ENCODE results near the gene IL12RB1. TPM values are rescaled to one million over a fixed set of nuclear protein-coding genes. Genes with fewer than 3 reads are reported as not detected.

Gene IL12RB1
- total and polyA plus RNA-seq, 10 of the 15 experiments (the other 5 are each of a cell fraction or from before 2014, with no cell fraction given) = 2.8 to 29.9 (median 17.6) TPM

- no peak for TF ChIP-seq PRDM15 (CRISPR knock-in tag; IDR thresholded peaks at IDR 0.05)
- TF ChIP-seq MYB (IDR thresholded peaks at IDR 0.05; ENCODE audit: borderline replicate concordance, low read depth, low read length) = no peak
- no peak for TF ChIP-seq SPI1 (IDR thresholded peaks at IDR 0.05; ENCODE audit: borderline replicate concordance, insufficient read depth, low read depth, low read length)
These were observed 30.8 kb downstream of the IL12RB1 start (continued) for GRCh38 chr19:18055967-18056366.

DNA sequence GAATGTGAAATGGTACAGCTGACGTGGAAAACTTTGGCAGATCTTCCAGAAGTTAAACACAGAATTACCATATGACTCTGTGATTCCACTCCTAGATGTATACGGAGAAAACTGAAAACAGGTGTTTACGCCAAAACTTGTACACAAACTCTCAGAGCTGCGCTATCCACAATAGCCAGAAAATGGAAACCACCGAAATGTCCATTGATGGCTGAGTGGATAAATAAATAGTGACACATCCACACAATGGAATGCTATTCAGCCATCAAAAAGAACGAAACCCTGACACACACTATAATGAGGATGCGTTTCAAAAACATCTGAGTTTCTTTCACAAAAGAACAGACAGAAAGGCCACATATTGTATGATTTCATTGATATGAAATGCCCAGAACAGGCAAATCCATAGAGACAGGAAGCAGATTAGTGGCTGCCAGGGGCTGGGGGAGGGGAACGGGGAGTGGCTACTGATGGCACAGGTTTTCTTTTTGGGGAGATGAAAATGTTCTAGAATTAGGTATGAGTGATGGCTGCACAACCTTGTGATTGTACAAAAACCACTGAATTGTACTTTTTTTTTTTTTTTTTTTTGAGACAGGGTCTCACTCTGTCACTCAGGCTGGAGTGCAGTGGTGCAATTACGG, 33.0 kb downstream of the IL12RB1 start:
- Histone ChIP-seq H3K4me2 (ENCODE audit: control insufficient read depth, insufficient read depth) (no peak overlapping the region), H2AFZ (ENCODE audit: control insufficient read depth, low read depth, low read length) (no peak overlapping the region), H4K20me1 (ENCODE audit: control insufficient read depth, insufficient read depth) (no peaks in the 10 kb centered on the region), H3K36me3 (ENCODE audit: control insufficient read depth in 2 of 2, insufficient read depth in 2 of 2, low read length in 1 of 2) (no peaks in the 10 kb centered on the region), H3K27me3 (replicated peaks in 1 of 2; ENCODE audit: control insufficient read depth in 2 of 2, insufficient read depth in 2 of 2, low read length in 1 of 2) (no peaks in the 10 kb centered on the region; a peak in 1 of 4 replicates), H3K27ac (ENCODE audit: control insufficient read depth, insufficient read depth) (no peak overlapping the region), H3K79me2 (ENCODE audit: control insufficient read depth, insufficient read depth, low read length) (no peaks in the 10 kb centered on the region), H3K9me3 (replicated peaks; ENCODE audit: control insufficient read depth, insufficient read depth, low read length) (no peaks in the 10 kb centered on the region), H3K9ac (ENCODE audit: control insufficient read depth, insufficient read depth, low read length) (no peak overlapping the region), H3K4me3 (no peak overlapping the region), H3K4me1 (ENCODE audit: control insufficient read depth, insufficient read depth, low read length) (peaks cover 2% of the 10 kb centered on the region; the same call in 1 of the 2 replicates)
- ATAC-seq (no peak), FAIRE-seq (no peak), DNase-seq (ENCODE audit: low read depth, low spot score) (no peak)
- 72% methylated on average over 9 of the region's 9 CpGs for WGBS (ENCODE audit: insufficient coverage, insufficient replicate concordance, low lambda C conversion rate, missing lambda C conversion rate)
- POLR2A ChIA-PET = interaction anchor here (0.7 kb wide), 1 partner anchor 8 kb away, joined by 5 read pairs; no protein-coding TSS in a partner anchor
- no TSS peak for BruUV-seq (replicated peaks)
- in situ Hi-C loops (cut with MboI) (no loop called here), intact Hi-C loops (cut with micrococcal nuclease; ENCODE audit: unreplicated experiment) (no loop called here)
- CTCF ChIA-PET = interaction anchor here (1.0 kb wide), 1 partner anchor 9 kb away, joined by 3 read pairs; no protein-coding TSS in a partner anchor
- RAD21 ChIA-PET (ENCODE audit: unreplicated experiment) = no interaction called here
- SMC1A ChIA-PET (ENCODE audit: uncharacterized antibody, unreplicated experiment) = no interaction called here
- TF ChIP-seq STAT3 (IDR thresholded peaks at IDR 0.05; ENCODE audit: low read depth, low read length) (no peak), IRF4 (IDR thresholded peaks at IDR 0.05; ENCODE audit: low read depth, low read length) (no peak), NR2C2 (IDR thresholded peaks at IDR 0.05; ENCODE audit: borderline replicate concordance, control insufficient read depth, insufficient read length, low read depth) (no peak), HDGF (IDR thresholded peaks at IDR 0.05) (no peak), NFYA (IDR thresholded peaks at IDR 0.05; ENCODE audit: borderline replicate concordance, low read depth, low read length) (no peak), RAD21 (IDR thresholded peaks at IDR 0.05; ENCODE audit: insufficient read depth, low read depth, low read length) (no peak), PRDM15 (CRISPR knock-in tag; IDR thresholded peaks at IDR 0.05) (no peak), ASH2L (IDR thresholded peaks at IDR 0.05; ENCODE audit: borderline replicate concordance, low read depth) (no peak), RELA (IDR thresholded peaks at IDR 0.05; ENCODE audit: borderline replicate concordance, partially characterized antibody) (no peak), HCFC1 (IDR thresholded peaks at IDR 0.05; ENCODE audit: low read length) (no peak)
- TF ChIP-seq, protein P1, sequence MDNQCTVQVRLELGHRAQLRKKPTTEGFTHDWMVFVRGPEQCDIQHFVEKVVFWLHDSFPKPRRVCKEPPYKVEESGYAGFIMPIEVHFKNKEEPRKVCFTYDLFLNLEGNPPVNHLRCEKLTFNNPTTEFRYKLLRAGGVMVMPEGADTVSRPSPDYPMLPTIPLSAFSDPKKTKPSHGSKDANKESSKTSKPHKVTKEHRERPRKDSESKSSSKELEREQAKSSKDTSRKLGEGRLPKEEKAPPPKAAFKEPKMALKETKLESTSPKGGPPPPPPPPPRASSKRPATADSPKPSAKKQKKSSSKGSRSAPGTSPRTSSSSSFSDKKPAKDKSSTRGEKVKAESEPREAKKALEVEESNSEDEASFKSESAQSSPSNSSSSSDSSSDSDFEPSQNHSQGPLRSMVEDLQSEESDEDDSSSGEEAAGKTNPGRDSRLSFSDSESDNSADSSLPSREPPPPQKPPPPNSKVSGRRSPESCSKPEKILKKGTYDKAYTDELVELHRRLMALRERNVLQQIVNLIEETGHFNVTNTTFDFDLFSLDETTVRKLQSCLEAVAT (IDR thresholded peaks at IDR 0.05) = no peak

All from GM12878 (cell line).